ENCODE data around the gene CLEC4F. TPM values are rescaled to one million over a fixed set of nuclear protein-coding genes. Genes with fewer than 3 reads are reported as not detected.

The CLEC4F gene
- total and polyA plus RNA-seq, 2 donors (not counting 3 experiments of a cell fraction or from before 2014, with no cell fraction given): not detected

- Histone ChIP-seq H3K27ac (ENCODE audit: insufficient read depth, low read depth, low read length) (no peak overlapping the region), H2AFZ (ENCODE audit: low read depth, low read length) (no peak overlapping the region), H3K36me3 (ENCODE audit: control insufficient read depth in 2 of 2, extremely low read depth in 1 of 2, insufficient read depth in 2 of 2, low read length in 2 of 2) (no peaks in the 10 kb centered on the region), H3K4me2 (ENCODE audit: insufficient read depth, low read length) (no peak overlapping the region), H3K79me2 (ENCODE audit: control insufficient read depth, insufficient read depth, low read length) (no peaks in the 10 kb centered on the region), H3K9me3 (replicated peaks; ENCODE audit: control insufficient read depth, insufficient read depth, low read length) (no peaks in the 10 kb centered on the region), H3K4me1 (ENCODE audit: control insufficient read depth, extremely low read depth, insufficient read depth, low read length) (peaks cover 3% of the 10 kb centered on the region), H4K20me1 (replicated peaks; ENCODE audit: control insufficient read depth, extremely low read depth, insufficient read depth, low read length) (no peaks in the 10 kb centered on the region), H3K9ac (replicated peaks; ENCODE audit: extremely low read depth, insufficient read depth, low read length) (no peak overlapping the region), H3K4me3 (replicated peaks in 1 of 3; ENCODE audit: insufficient read depth in 1 of 3, low read depth in 1 of 3, low read length in 3 of 3) (no peak overlapping the region), H3K27me3 (ENCODE audit: control insufficient read depth in 2 of 2, insufficient read depth in 2 of 2, low read length in 2 of 2) (peaks cover 50 to 54% of the 10 kb centered on the region in 2 experiments), H3K9me1 (replicated peaks; ENCODE audit: control insufficient read depth, extremely low read depth, insufficient read depth, low read length) (no peaks in the 10 kb centered on the region)
- dilution Hi-C loops (cut with MboI; ENCODE audit: extremely low pct_ligation_motif_present, low sequenced_read_pairs) (no loop called here), intact Hi-C loops (cut with micrococcal nuclease) (no loop called here)
- POLR2A ChIA-PET: no interaction called here
- TF ChIP-seq, protein P1, sequence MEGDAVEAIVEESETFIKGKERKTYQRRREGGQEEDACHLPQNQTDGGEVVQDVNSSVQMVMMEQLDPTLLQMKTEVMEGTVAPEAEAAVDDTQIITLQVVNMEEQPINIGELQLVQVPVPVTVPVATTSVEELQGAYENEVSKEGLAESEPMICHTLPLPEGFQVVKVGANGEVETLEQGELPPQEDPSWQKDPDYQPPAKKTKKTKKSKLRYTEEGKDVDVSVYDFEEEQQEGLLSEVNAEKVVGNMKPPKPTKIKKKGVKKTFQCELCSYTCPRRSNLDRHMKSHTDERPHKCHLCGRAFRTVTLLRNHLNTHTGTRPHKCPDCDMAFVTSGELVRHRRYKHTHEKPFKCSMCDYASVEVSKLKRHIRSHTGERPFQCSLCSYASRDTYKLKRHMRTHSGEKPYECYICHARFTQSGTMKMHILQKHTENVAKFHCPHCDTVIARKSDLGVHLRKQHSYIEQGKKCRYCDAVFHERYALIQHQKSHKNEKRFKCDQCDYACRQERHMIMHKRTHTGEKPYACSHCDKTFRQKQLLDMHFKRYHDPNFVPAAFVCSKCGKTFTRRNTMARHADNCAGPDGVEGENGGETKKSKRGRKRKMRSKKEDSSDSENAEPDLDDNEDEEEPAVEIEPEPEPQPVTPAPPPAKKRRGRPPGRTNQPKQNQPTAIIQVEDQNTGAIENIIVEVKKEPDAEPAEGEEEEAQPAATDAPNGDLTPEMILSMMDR (IDR thresholded peaks at IDR 0.05; ENCODE audit: extremely low read depth in 1 of 2, insufficient read depth in 1 of 2, low read depth in 1 of 2, low read length in 2 of 2): no peak
- TF ChIP-seq FOS (IDR thresholded peaks at IDR 0.05; ENCODE audit: borderline replicate concordance, insufficient read depth, low read length) (no peak), MYC (IDR thresholded peaks at IDR 0.05; ENCODE audit: low read depth, low read length) (no peak), JUN (IDR thresholded peaks at IDR 0.05; ENCODE audit: borderline replicate concordance, insufficient read depth, insufficient read length, low read depth) (no peak), GATA2 (IDR thresholded peaks at IDR 0.05; ENCODE audit: insufficient read depth, insufficient read length, low read depth, low read length) (no peak), POLR2A (IDR thresholded peaks at IDR 0.05; ENCODE audit: low read depth, low read length) (no peak), POLR2AphosphoS5 (IDR thresholded peaks at IDR 0.05; ENCODE audit: insufficient read depth, low read depth, low read length) (no peak), EZH2 (IDR thresholded peaks at IDR 0.05; ENCODE audit: borderline replicate concordance, low read depth, low read length, severe bottlenecking) (no peak)
- TF ChIP-seq, protein P2, sequence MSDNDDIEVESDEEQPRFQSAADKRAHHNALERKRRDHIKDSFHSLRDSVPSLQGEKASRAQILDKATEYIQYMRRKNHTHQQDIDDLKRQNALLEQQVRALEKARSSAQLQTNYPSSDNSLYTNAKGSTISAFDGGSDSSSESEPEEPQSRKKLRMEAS (IDR thresholded peaks at IDR 0.05; ENCODE audit: insufficient read depth, insufficient read length): no peak
- no TSS peak for BruUV-seq (replicated peaks)
- no peak for FAIRE-seq
- CTCF ChIA-PET: interaction anchor here (1.5 kb wide), 1 partner anchor 18 kb away, joined by 4 read pairs; no protein-coding TSS in a partner anchor
- DNase-seq (ENCODE audit: low read depth, low spot score): no peak
Measured at GRCh38 chr2:70771446-70771845, 49.0 kb downstream of the CLEC4F start.
